NB4 (cell line): Measurements from ENCODE around the gene C13orf46.

Experiments
- MYC ChIP-seq: IDR thresholded peaks from 2 replicates; pipeline ENCODE4 v1.6.1; 2011; ENCODE audit warnings: low read depth, low read length
- POLR2A ChIP-seq: IDR thresholded peaks from 2 replicates; pipeline ENCODE4 v1.6.1; 2011; ENCODE audit warnings: mild to moderate bottlenecking; ENCODE audit not compliant: insufficient read length; ENCODE audit errors: extremely low read depth
- TF ChIP-seq, protein P1 (sequence below): IDR thresholded peaks from one replicate; pipeline ENCODE4 v1.5.1; 2012; ENCODE audit warnings: low read depth, low read length
- TF ChIP-seq, protein P2 (sequence below): IDR thresholded peaks from 2 replicates; pipeline ENCODE4 v1.6.1; 2011; ENCODE audit warnings: low read depth, low read length

DNA sequence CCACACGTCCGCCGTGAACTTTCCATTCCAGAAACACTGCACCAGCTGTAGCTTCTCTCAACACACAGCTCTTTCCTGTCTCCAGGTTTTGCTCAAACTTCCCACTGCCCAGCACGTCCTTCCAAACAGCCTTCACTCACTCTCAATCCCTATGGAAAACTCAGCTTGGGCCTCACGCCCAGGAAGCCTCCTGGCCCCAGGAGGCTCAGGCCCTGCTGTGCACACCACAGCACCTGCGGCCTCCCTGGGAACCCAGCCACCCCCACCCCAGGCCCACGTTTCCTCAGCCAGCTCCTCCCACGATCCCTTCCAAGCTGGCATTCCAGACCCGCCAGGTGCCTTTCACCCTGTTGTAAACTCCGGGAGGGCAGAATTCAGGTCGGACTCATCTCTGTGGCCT lies 35.2 kb downstream of the C13orf46 start:
- TF ChIP-seq, protein P1, sequence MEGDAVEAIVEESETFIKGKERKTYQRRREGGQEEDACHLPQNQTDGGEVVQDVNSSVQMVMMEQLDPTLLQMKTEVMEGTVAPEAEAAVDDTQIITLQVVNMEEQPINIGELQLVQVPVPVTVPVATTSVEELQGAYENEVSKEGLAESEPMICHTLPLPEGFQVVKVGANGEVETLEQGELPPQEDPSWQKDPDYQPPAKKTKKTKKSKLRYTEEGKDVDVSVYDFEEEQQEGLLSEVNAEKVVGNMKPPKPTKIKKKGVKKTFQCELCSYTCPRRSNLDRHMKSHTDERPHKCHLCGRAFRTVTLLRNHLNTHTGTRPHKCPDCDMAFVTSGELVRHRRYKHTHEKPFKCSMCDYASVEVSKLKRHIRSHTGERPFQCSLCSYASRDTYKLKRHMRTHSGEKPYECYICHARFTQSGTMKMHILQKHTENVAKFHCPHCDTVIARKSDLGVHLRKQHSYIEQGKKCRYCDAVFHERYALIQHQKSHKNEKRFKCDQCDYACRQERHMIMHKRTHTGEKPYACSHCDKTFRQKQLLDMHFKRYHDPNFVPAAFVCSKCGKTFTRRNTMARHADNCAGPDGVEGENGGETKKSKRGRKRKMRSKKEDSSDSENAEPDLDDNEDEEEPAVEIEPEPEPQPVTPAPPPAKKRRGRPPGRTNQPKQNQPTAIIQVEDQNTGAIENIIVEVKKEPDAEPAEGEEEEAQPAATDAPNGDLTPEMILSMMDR = no peak
- TF ChIP-seq POLR2A (no peak), MYC (no peak)
- TF ChIP-seq, protein P2, sequence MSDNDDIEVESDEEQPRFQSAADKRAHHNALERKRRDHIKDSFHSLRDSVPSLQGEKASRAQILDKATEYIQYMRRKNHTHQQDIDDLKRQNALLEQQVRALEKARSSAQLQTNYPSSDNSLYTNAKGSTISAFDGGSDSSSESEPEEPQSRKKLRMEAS = no peak
